SK-N-MC (cell line): Measurements from ENCODE around the gene CCDC70.

Experiments
- EZH2 ChIP-seq: fragments of 200-600 bp; sonication (generic); IDR thresholded peaks from one replicate; pipeline ENCODE4 v1.6.1; 2017; ENCODE audit warnings: antibody characterized with exemption
- FOXP2 ChIP-seq: optimal IDR thresholded peaks from 2 replicates; pipeline ENCODE3; 2011; ENCODE audit warnings: mild to moderate bottlenecking, moderate library complexity; ENCODE audit not compliant: insufficient read depth; ENCODE audit errors: extremely low read length, control extremely low read depth
- POLR2AphosphoS5 ChIP-seq: IDR thresholded peaks from 2 replicates; pipeline ENCODE4 v1.6.1; 2012; ENCODE audit warnings: mild to moderate bottlenecking, low read depth, low read length, borderline replicate concordance

- peak; percentile 43; the same call in 1 of the 2 replicates for TF ChIP-seq POLR2AphosphoS5
- TF ChIP-seq EZH2 = no peak
- peak; percentile 56 for TF ChIP-seq FOXP2
Observed at GRCh38 chr13:51827254-51827653, 34.5 kb upstream of the CCDC70 start.
